PC-3 (cell line): ENCODE data around the gene PRKX. TPM values are rescaled to one million over a fixed set of nuclear protein-coding genes. Genes with fewer than 3 reads are reported as not detected.
"Not testable (repeated sequence)": the region's sequence is repeated elsewhere in the genome, so short reads cannot be mapped to it uniquely, and the experiment has no call there.

ENCODE experiments used
- ATAC-seq: fragments of 200-7000 bp; cut with Tn5 transposase; 2 replicates; pipeline ENCODE4 v1.9.1; 2020; ENCODE audit warnings: mild to moderate bottlenecking, moderate library complexity
- BruUV-seq: library from RNA; stranded (reverse); fragments of 400-500 nt; replicated peaks from 2 replicates; lab custom pipeline; 2021; lab: Mats Ljungman, UMichigan
- CTCF ChIA-PET: fragments of 300-600 bp; sonication (Branson Sonifier 250); formaldehyde crosslinking; loops from one replicate; lab custom pipeline; 2022; ENCODE audit warnings: antibody characterized with exemption; lab: Charles Lee
- POLR2A ChIA-PET: fragments of 300-600 bp; sonication (Branson Sonifier 250); formaldehyde crosslinking; loops from one replicate; lab custom pipeline; 2022; ENCODE audit warnings: antibody characterized with exemption; ENCODE audit not compliant: unreplicated experiment; lab: Charles Lee
- DNase-seq: peaks from one replicate; pipeline ENCODE4 v3.0.0-alpha.2; 2015
- H2AFZ ChIP-seq: fragments of 300-600 bp; sonication (generic); 2 replicates; pipeline ENCODE4 v1.6.0; 2016; ENCODE audit warnings: antibody characterized with exemption, low read length
- H3F3A ChIP-seq: fragments of 300-600 bp; sonication (generic); one replicate; pipeline ENCODE4 v1.6.0; 2017; ENCODE audit warnings: antibody characterized with exemption, low read length, control low read depth, mild to moderate bottlenecking; ENCODE audit not compliant: unreplicated experiment
- H3K27ac ChIP-seq: fragments of 300-600 bp; sonication (generic); 2 replicates; pipeline ENCODE4 v1.5.1; 2016; ENCODE audit warnings: mild to moderate bottlenecking, low read length
- H3K27me3 ChIP-seq: fragments of 300-600 bp; sonication (generic); 2 replicates; pipeline ENCODE4 v1.6.1; 2016; ENCODE audit warnings: low read length, mixed read lengths
- H3K36me3 ChIP-seq: fragments of 300-600 bp; sonication (generic); 2 replicates; pipeline ENCODE4 v1.6.1; 2016; ENCODE audit warnings: low read depth, mixed run types, low read length, mixed read lengths
- H3K4me1 ChIP-seq: fragments of 300-600 bp; sonication (generic); 2 replicates; pipeline ENCODE4 v1.5.1; 2016; ENCODE audit warnings: low read length; ENCODE audit not compliant: insufficient read depth
- H3K4me2 ChIP-seq: fragments of 300-600 bp; sonication (generic); 2 replicates; pipeline ENCODE4 v1.6.0; 2016; ENCODE audit warnings: low read length
- H3K4me3 ChIP-seq: fragments of 300-600 bp; sonication (generic); 2 replicates; pipeline ENCODE4 v1.5.1; 2016; ENCODE audit warnings: mild to moderate bottlenecking, low read length, mixed read lengths
- H3K79me2 ChIP-seq: fragments of 300-600 bp; sonication (generic); 2 replicates; pipeline ENCODE4 v1.6.1; 2017; ENCODE audit warnings: low read length, mixed read lengths
- H3K9ac ChIP-seq: fragments of 300-600 bp; sonication (generic); 2 replicates; pipeline ENCODE4 v1.6.0; 2016; ENCODE audit warnings: mild to moderate bottlenecking, low read length
- H3K9me2 ChIP-seq: fragments of 300-600 bp; sonication (generic); replicated peaks from 2 replicates; pipeline ENCODE4 v1.6.1; 2016; ENCODE audit warnings: mixed run types, low read length, mixed read lengths
- H3K9me3 ChIP-seq: fragments of 300-600 bp; sonication (generic); 2 replicates; pipeline ENCODE4 v1.6.1; 2016; ENCODE audit warnings: low read length, mixed read lengths
- H4K20me1 ChIP-seq: fragments of 300-600 bp; sonication (generic); 2 replicates; pipeline ENCODE4 v1.6.1; 2016; ENCODE audit warnings: low read length, mixed read lengths
- EZH2 ChIP-seq: fragments of 300-600 bp; sonication (generic); IDR thresholded peaks from one replicate; pipeline ENCODE4 v1.6.1; 2017; ENCODE audit warnings: antibody characterized with exemption, mild to moderate bottlenecking, low read length; ENCODE audit not compliant: unreplicated experiment
- EZH2phosphoT487 ChIP-seq: fragments of 300-600 bp; sonication (generic); IDR thresholded peaks from 2 replicates; pipeline ENCODE4 v1.6.1; 2018; ENCODE audit warnings: mild to moderate bottlenecking, antibody characterized with exemption, low read length, borderline replicate concordance
- intact Hi-C: fragments of 100-400 bp; cut with micrococcal nuclease; formaldehyde crosslinking; loops from 2 replicates; pipeline ENCODE4 v1.9.0; 2023
- total RNA-seq: library from RNA; depleted of rRNA; stranded (reverse); fragments of >200 nt; gene quantifications from 2 replicates; pipeline ENCODE4 v1.2.3, GENCODE V29; 2014
- TF ChIP-seq, protein P1 (sequence below): fragments of 300-600 bp; sonication (generic); conservative IDR thresholded peaks from 2 replicates; pipeline ENCODE4 v1.5.1; 2017; ENCODE audit warnings: antibody characterized with exemption, low read depth, mild to moderate bottlenecking, low read length

Gene PRKX
- total RNA-seq, 1 experiment from 2014 or later, result 22.2 TPM

DNA sequence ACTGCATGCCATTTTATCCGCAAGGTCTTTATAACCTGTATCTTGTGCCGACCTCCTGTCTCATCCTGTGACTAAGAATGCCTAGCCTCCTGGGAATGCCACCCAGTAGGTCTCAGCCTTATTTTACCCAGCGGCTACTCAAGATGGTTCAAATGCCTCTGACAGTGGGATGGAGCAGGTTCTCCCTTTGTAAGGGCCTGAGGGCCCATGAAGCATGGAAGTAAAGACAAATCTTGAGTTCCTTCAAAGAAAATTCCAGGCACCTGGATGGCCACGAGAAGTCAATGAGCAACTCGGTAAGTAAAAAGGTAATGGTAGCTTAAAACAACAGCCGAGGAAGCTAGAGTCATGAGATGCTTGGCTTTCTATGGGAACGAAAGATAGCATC, 19.6 kb upstream of the PRKX start:
- Histone ChIP-seq H3K79me2 (no peaks in the 10 kb centered on the region), H3K4me1 (no peaks in the 10 kb centered on the region), H3K36me3 (no peaks in the 10 kb centered on the region), H3K27ac (no peak overlapping the region), H4K20me1 (no peaks in the 10 kb centered on the region), H3F3A (no peaks in the 10 kb centered on the region), H2AFZ (no peak overlapping the region), H3K9me2 (no peaks in the 10 kb centered on the region), H3K4me3 (no peak overlapping the region), H3K27me3 (peaks cover 10% of the 10 kb centered on the region; the same call in 1 of the 2 replicates), H3K4me2 (no peak overlapping the region), H3K9me3 (no peaks in the 10 kb centered on the region), H3K9ac (no peak overlapping the region)
- CTCF ChIA-PET, result no interaction called here
- no peak for TF ChIP-seq EZH2phosphoT487
- no peak for TF ChIP-seq EZH2
- TF ChIP-seq, protein P1, sequence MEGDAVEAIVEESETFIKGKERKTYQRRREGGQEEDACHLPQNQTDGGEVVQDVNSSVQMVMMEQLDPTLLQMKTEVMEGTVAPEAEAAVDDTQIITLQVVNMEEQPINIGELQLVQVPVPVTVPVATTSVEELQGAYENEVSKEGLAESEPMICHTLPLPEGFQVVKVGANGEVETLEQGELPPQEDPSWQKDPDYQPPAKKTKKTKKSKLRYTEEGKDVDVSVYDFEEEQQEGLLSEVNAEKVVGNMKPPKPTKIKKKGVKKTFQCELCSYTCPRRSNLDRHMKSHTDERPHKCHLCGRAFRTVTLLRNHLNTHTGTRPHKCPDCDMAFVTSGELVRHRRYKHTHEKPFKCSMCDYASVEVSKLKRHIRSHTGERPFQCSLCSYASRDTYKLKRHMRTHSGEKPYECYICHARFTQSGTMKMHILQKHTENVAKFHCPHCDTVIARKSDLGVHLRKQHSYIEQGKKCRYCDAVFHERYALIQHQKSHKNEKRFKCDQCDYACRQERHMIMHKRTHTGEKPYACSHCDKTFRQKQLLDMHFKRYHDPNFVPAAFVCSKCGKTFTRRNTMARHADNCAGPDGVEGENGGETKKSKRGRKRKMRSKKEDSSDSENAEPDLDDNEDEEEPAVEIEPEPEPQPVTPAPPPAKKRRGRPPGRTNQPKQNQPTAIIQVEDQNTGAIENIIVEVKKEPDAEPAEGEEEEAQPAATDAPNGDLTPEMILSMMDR, result no peak
- no peak for ATAC-seq
- intact Hi-C loops, result no loop called here
- BruUV-seq, result no TSS peak
- no peak for DNase-seq
- POLR2A ChIA-PET, result no interaction called here

DNA sequence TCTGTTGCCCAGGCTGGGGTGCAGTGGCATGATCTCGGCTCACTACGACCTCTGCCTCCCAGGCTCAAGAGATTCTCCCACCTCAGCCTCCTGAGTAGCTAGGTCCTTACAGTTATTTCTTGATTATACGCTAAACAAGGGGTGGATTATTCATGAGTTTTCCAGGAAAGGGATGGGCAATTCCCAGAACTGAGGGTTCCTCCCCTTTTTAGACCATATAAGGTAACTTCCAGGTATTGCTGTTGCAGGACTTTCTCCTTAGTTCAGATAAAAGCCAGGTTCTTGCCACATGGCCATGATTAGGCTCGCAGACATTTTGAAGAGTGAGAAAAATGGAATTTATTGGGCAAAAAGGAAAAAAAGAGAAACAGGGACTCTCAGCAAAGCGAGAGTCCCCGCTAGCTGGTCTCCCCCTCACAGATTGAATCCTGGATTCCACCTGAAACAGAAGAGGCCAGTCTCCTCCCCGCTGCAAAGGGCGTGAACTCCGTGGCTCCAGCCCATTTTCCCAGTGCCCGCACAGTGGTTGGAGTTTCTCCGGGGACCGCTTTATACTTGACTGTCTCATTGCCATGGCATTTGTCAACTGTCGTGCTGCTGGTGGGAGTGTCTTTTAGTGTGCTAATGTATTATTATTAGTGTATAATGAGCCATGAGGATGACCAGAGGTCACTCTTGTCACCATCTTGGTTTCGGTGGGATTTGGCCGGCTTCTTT, 19.0 kb upstream of the PRKX start:
- H3F3A ChIP-seq, H3K4me2 ChIP-seq, DNase-seq, H3K9ac ChIP-seq, H3K36me3 ChIP-seq, ATAC-seq, intact Hi-C loops, H3K27ac ChIP-seq, H2AFZ ChIP-seq, H3K79me2 ChIP-seq, H3K4me1 ChIP-seq, H3K9me2 ChIP-seq, H3K4me3 ChIP-seq, POLR2A ChIA-PET, BruUV-seq, H4K20me1 ChIP-seq, CTCF ChIA-PET, H3K9me3 ChIP-seq: not testable (repeated sequence)
- H3K27me3 ChIP-seq, result peaks cover 14% of the 10 kb centered on the region; the same call in 1 of the 2 replicates

GRCh38 chrX:3728454-3728853, 15.0 kb upstream of the PRKX start:
- BruUV-seq, result no TSS peak
- H3K4me1 ChIP-seq, result no peaks in the 10 kb centered on the region
- H3K36me3 ChIP-seq, result no peaks in the 10 kb centered on the region
- TF ChIP-seq EZH2phosphoT487 (no peak), EZH2 (no peak)
- TF ChIP-seq, protein P1, result no peak
- H4K20me1 ChIP-seq, result no peaks in the 10 kb centered on the region
- H2AFZ ChIP-seq, result no peak overlapping the region
- no peak overlapping the region for H3K9ac ChIP-seq
- no peak for ATAC-seq
- no peaks in the 10 kb centered on the region for H3K9me2 ChIP-seq
- no peak for DNase-seq
- H3F3A ChIP-seq, result no peaks in the 10 kb centered on the region
- no peaks in the 10 kb centered on the region for H3K79me2 ChIP-seq
- intact Hi-C loops, result no loop called here
- no peak overlapping the region for H3K4me3 ChIP-seq
- no peak overlapping the region for H3K4me2 ChIP-seq
- peaks cover 19% of the 10 kb centered on the region; the same call in 1 of the 2 replicates for H3K27me3 ChIP-seq
- H3K27ac ChIP-seq, result no peak overlapping the region
- POLR2A ChIA-PET, result no interaction called here
- no peaks in the 10 kb centered on the region for H3K9me3 ChIP-seq
- CTCF ChIA-PET, result no interaction called here

GRCh38 chrX:3723460-3723859, 10.0 kb upstream of the PRKX start:
- ATAC-seq, H3K4me2 ChIP-seq, POLR2A ChIA-PET: not testable (repeated sequence)

More at GRCh38 chrX:3723460-3723859, 10.0 kb upstream of the PRKX start:
- H3K36me3 ChIP-seq, DNase-seq, H3K9me3 ChIP-seq, H2AFZ ChIP-seq, H3K9ac ChIP-seq, intact Hi-C loops, H4K20me1 ChIP-seq, H3K27ac ChIP-seq, CTCF ChIA-PET, H3K9me2 ChIP-seq, H3K79me2 ChIP-seq, H3F3A ChIP-seq, BruUV-seq, H3K4me1 ChIP-seq, H3K4me3 ChIP-seq: not testable (repeated sequence)
- peaks cover 13% of the 10 kb centered on the region; the same call in 1 of the 2 replicates for H3K27me3 ChIP-seq
